ENCODE data around the gene PIGM. TPM values are rescaled to one million over a fixed set of nuclear protein-coding genes. Genes with fewer than 3 reads are reported as not detected.

Gene PIGM
- total RNA-seq, 1 experiment from 2014 or later, result 4.6 TPM

- TF ChIP-seq CTCF (conservative IDR thresholded peaks at IDR 0.05; ENCODE audit: low read depth, low read length) (no peak), EZH2 (IDR thresholded peaks at IDR 0.05; ENCODE audit: borderline replicate concordance, low read depth, low read length, poor library complexity, severe bottlenecking) (no peak)
- BruUV-seq (replicated peaks), result no TSS peak
- H3K9me3 ChIP-seq (ENCODE audit: low read depth, low read length, poor library complexity, severe bottlenecking), result no peaks in the 10 kb centered on the region
- H3K27me3 ChIP-seq (replicated peaks; ENCODE audit: insufficient read depth, low read depth, low read length, poor library complexity), result no peaks in the 10 kb centered on the region
- no peaks in the 10 kb centered on the region for H3K4me1 ChIP-seq (ENCODE audit: insufficient read depth, low read length, poor library complexity, severe bottlenecking)
- intact Hi-C loops (cut with micrococcal nuclease; ENCODE audit: unreplicated experiment), result no loop called here
- H3K27ac ChIP-seq (ENCODE audit: low read depth, low read length, poor library complexity, severe bottlenecking), result no peak overlapping the region
- ChIA-PET CTCF (interaction anchor here (0.5 kb wide), 1 partner anchor 54 kb away, joined by 3 read pairs; no protein-coding TSS in a partner anchor), POLR2A (ENCODE audit: low non-redundant PET) (no interaction called here)
- no peak for DNase-seq (ENCODE audit: low spot score)
- H3K4me3 ChIP-seq (ENCODE audit: low read depth, low read length, poor library complexity, severe bottlenecking), result no peak overlapping the region
- no peaks in the 10 kb centered on the region for H3K36me3 ChIP-seq (ENCODE audit: insufficient read depth, low read length, poor library complexity, severe bottlenecking)
Observed at GRCh38 chr1:160024195-160024905, 7.4 kb downstream of the PIGM start.

DNA sequence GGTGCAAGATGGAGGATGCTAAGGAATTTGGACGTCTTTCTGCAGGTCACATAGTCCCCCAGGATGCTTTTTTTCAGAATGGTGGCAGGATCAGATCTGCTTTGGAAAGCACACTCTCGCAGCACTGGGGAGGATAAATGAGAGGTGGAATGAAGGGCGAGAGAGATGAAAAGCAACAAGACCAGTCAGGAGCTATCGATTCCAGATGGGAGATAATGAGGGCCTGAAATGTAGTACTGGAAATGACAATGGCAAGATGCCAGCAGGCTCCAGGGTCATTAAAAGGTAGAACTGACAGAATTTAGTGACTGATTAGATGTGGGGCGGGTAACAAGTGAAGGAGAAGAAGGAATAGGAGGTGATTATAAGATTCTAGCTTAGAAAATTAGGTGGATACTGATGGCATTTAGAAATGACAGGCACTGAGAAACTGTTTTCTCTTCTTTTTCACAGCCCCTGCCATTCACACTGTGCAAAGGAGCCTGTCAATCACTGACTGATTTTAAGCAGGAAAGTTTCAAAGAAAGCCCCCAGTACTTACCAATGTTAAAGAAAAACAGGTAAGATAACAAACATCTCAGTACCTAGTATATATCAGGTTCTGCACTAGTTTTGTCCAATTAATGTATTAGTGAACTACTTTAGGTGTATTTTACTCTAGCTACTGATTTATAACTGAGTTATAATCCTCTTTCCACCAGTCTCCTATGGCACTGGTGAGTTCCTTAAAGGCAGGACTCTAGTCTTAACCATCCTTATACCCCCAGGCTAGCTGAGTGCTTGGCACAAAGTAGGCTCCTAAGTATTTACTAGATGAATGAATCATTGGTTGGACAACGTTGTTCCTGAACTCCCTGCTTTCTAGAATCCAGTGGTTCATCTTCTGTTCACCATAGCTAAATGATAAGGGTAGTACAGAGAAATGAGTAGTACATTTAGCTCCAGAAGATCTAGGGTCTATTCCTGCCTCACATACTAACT, 9.2 kb downstream of the PIGM start:
- POLR2A ChIA-PET (ENCODE audit: low non-redundant PET), result no interaction called here
- H3K4me3 ChIP-seq (ENCODE audit: low read depth, low read length, poor library complexity, severe bottlenecking), result no peak overlapping the region
- no peak for TF ChIP-seq EZH2 (IDR thresholded peaks at IDR 0.05; ENCODE audit: borderline replicate concordance, low read depth, low read length, poor library complexity, severe bottlenecking)
- no peak overlapping the region for H3K27ac ChIP-seq (ENCODE audit: low read depth, low read length, poor library complexity, severe bottlenecking)
- H3K4me1 ChIP-seq (ENCODE audit: insufficient read depth, low read length, poor library complexity, severe bottlenecking), result no peaks in the 10 kb centered on the region
- no peaks in the 10 kb centered on the region for H3K36me3 ChIP-seq (ENCODE audit: insufficient read depth, low read length, poor library complexity, severe bottlenecking)
- H3K27me3 ChIP-seq (replicated peaks; ENCODE audit: insufficient read depth, low read depth, low read length, poor library complexity), result no peaks in the 10 kb centered on the region
- H3K9me3 ChIP-seq (ENCODE audit: low read depth, low read length, poor library complexity, severe bottlenecking), result no peaks in the 10 kb centered on the region
- BruUV-seq (replicated peaks), result no TSS peak
- no peak for DNase-seq (ENCODE audit: low spot score)
- intact Hi-C loops (cut with micrococcal nuclease; ENCODE audit: unreplicated experiment), result no loop called here
- CTCF ChIA-PET, result interaction anchor here (1.1 kb wide), 1 partner anchor 15 kb away, joined by 4 read pairs; no protein-coding TSS in a partner anchor

- TF ChIP-seq CTCF (conservative IDR thresholded peaks at IDR 0.05; ENCODE audit: low read depth, low read length) (no peak), EZH2 (IDR thresholded peaks at IDR 0.05; ENCODE audit: borderline replicate concordance, low read depth, low read length, poor library complexity, severe bottlenecking) (no peak)
- Histone ChIP-seq H3K4me1 (ENCODE audit: insufficient read depth, low read length, poor library complexity, severe bottlenecking) (no peaks in the 10 kb centered on the region), H3K9me3 (ENCODE audit: low read depth, low read length, poor library complexity, severe bottlenecking) (no peaks in the 10 kb centered on the region), H3K36me3 (ENCODE audit: insufficient read depth, low read length, poor library complexity, severe bottlenecking) (no peaks in the 10 kb centered on the region), H3K27me3 (replicated peaks; ENCODE audit: insufficient read depth, low read depth, low read length, poor library complexity) (no peaks in the 10 kb centered on the region), H3K27ac (ENCODE audit: low read depth, low read length, poor library complexity, severe bottlenecking) (no peak overlapping the region), H3K4me3 (ENCODE audit: low read depth, low read length, poor library complexity, severe bottlenecking) (no peak overlapping the region)
- ChIA-PET POLR2A (ENCODE audit: low non-redundant PET) (no interaction called here), CTCF (interaction anchor here (1.1 kb wide), 1 partner anchor 14 kb away, joined by 4 read pairs; no protein-coding TSS in a partner anchor)
- no TSS peak for BruUV-seq (replicated peaks)
- DNase-seq (ENCODE audit: low spot score), result no peak
- intact Hi-C loops (cut with micrococcal nuclease; ENCODE audit: unreplicated experiment), result no loop called here
Observed at GRCh38 chr1:160021376-160022074, 10.3 kb downstream of the PIGM start.

Measured in A673 (cell line).